Ishikawa (cell line): Measurements from ENCODE around the gene IGF1R.

ENCODE experiments used
- CEBPB ChIP-seq: IDR thresholded peaks from 2 replicates; pipeline ENCODE4 v1.6.1; 2012
- CREB1 ChIP-seq: IDR thresholded peaks from 2 replicates; pipeline ENCODE4 v1.6.1; 2012; ENCODE audit warnings: low read depth
- EGR1 ChIP-seq: IDR thresholded peaks from 2 replicates; pipeline ENCODE4 v1.6.1; 2012
- EP300 ChIP-seq: IDR thresholded peaks from 2 replicates; pipeline ENCODE4 v1.6.1; 2012; ENCODE audit warnings: borderline replicate concordance
- FOXM1 ChIP-seq: IDR thresholded peaks from 2 replicates; pipeline ENCODE4 v1.6.1; 2012; ENCODE audit warnings: low read depth, borderline replicate concordance
- NFIC ChIP-seq: IDR thresholded peaks from 2 replicates; pipeline ENCODE4 v1.6.1; 2012
- RAD21 ChIP-seq: IDR thresholded peaks from 2 replicates; pipeline ENCODE4 v1.6.1; 2012; ENCODE audit warnings: low read depth
- TAF1 ChIP-seq: IDR thresholded peaks from 2 replicates; pipeline ENCODE4 v1.6.1; 2012; ENCODE audit warnings: low read depth, mild to moderate bottlenecking
- TCF12 ChIP-seq: IDR thresholded peaks from 2 replicates; pipeline ENCODE4 v1.6.1; 2012; ENCODE audit warnings: low read depth
- TEAD4 ChIP-seq: IDR thresholded peaks from 2 replicates; pipeline ENCODE4 v1.6.1; 2012
- YY1 ChIP-seq: IDR thresholded peaks from 2 replicates; pipeline ENCODE4 v1.6.1; 2012; ENCODE audit warnings: low read depth
- ZBTB7A ChIP-seq: IDR thresholded peaks from 2 replicates; pipeline ENCODE4 v1.6.1; 2012; ENCODE audit warnings: low read depth
- TF ChIP-seq, protein P1 (sequence below): IDR thresholded peaks from 2 replicates; pipeline ENCODE4 v1.6.1; 2012
- TF ChIP-seq, protein P2 (sequence below): IDR thresholded peaks from 2 replicates; pipeline ENCODE4 v1.6.1; 2012; ENCODE audit warnings: low read depth, mild to moderate bottlenecking
- TF ChIP-seq, protein P3 (sequence below): IDR thresholded peaks from 2 replicates; pipeline ENCODE4 v1.6.1; 2012

The IGF1R gene

DNA sequence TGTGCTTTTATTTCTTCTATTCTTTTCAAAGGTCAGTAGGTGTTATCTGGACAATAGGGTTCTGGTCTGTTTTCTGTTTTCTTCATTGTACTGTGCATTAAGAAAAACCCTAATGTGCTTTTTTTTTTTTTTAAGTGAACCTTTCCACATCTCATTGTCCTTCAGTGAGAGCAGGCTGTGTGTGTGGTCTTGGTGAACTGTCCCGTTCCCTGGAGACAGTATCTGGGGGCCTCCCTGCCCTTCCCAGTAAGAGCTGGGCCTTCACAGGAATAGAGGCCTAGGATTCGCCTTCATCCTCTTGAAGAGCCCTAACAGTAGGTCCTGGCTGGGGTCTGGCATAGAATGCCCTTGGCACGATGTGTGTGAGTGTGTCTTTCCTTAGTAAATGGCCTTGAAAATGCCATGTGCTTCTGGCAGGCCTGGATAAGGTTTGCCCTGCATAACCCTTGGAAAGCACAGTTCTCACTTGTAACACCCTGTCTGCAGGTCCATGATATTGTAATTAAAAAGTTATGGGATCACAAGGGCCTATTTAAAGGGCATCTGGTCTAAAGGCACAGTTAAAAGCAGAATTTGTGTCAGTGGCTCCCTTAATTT, 81.2 kb downstream of the IGF1R start:
- TF ChIP-seq TEAD4 (no peak), EGR1 (no peak)

DNA sequence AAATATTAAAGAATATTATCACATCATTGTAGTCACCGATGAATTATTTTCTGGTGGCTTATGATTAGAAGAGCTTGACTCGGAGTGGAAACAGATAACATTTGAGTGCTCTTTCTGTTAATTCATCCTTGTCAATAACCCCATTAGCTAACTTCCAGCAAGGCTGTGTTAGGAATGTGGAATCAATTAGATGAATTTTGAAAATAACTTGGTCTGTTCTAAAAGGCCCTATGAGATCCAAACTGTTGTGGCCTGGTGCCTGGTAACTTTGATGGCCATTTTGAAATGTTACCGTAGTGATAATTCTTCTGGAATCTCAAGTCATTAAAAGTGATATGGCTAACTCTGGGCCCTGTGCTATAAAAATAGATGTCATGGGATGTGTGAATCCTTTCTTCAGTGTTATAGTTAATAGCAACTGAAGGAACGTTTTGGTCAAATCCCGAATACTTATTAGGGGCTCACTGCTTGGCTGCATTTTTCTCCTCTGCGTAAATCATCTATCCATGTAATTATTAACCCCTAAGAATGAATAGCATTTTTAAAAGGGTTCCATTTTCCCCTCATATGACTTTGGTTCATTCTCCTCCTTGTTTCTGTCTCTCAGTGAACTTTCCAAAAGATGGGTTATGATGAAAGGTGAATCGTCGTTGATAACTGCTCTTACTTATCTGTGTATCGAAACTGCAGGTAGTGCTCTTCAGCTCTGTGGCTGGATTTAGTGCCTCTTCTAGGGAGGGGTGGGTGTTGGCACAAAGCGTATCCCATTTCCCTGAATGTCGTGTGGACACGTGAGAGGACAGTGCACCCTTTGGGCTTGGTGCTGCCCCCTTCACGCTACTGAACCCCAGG, 82.7 kb downstream of the IGF1R start:
- TF ChIP-seq TEAD4 (no peak), FOXM1 (no peak), RAD21 (no peak), TCF12 (no peak), EP300 (no peak), EGR1 (no peak), YY1 (no peak), CREB1 (no peak), NFIC (no peak), TAF1 (no peak), ZBTB7A (no peak), CEBPB (no peak)
- TF ChIP-seq, protein P1, sequence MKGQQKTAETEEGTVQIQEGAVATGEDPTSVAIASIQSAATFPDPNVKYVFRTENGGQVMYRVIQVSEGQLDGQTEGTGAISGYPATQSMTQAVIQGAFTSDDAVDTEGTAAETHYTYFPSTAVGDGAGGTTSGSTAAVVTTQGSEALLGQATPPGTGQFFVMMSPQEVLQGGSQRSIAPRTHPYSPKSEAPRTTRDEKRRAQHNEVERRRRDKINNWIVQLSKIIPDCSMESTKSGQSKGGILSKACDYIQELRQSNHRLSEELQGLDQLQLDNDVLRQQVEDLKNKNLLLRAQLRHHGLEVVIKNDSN, result no peak
- TF ChIP-seq, protein P2, sequence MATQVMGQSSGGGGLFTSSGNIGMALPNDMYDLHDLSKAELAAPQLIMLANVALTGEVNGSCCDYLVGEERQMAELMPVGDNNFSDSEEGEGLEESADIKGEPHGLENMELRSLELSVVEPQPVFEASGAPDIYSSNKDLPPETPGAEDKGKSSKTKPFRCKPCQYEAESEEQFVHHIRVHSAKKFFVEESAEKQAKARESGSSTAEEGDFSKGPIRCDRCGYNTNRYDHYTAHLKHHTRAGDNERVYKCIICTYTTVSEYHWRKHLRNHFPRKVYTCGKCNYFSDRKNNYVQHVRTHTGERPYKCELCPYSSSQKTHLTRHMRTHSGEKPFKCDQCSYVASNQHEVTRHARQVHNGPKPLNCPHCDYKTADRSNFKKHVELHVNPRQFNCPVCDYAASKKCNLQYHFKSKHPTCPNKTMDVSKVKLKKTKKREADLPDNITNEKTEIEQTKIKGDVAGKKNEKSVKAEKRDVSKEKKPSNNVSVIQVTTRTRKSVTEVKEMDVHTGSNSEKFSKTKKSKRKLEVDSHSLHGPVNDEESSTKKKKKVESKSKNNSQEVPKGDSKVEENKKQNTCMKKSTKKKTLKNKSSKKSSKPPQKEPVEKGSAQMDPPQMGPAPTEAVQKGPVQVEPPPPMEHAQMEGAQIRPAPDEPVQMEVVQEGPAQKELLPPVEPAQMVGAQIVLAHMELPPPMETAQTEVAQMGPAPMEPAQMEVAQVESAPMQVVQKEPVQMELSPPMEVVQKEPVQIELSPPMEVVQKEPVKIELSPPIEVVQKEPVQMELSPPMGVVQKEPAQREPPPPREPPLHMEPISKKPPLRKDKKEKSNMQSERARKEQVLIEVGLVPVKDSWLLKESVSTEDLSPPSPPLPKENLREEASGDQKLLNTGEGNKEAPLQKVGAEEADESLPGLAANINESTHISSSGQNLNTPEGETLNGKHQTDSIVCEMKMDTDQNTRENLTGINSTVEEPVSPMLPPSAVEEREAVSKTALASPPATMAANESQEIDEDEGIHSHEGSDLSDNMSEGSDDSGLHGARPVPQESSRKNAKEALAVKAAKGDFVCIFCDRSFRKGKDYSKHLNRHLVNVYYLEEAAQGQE, result no peak
- TF ChIP-seq, protein P3, sequence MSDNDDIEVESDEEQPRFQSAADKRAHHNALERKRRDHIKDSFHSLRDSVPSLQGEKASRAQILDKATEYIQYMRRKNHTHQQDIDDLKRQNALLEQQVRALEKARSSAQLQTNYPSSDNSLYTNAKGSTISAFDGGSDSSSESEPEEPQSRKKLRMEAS, result no peak

DNA sequence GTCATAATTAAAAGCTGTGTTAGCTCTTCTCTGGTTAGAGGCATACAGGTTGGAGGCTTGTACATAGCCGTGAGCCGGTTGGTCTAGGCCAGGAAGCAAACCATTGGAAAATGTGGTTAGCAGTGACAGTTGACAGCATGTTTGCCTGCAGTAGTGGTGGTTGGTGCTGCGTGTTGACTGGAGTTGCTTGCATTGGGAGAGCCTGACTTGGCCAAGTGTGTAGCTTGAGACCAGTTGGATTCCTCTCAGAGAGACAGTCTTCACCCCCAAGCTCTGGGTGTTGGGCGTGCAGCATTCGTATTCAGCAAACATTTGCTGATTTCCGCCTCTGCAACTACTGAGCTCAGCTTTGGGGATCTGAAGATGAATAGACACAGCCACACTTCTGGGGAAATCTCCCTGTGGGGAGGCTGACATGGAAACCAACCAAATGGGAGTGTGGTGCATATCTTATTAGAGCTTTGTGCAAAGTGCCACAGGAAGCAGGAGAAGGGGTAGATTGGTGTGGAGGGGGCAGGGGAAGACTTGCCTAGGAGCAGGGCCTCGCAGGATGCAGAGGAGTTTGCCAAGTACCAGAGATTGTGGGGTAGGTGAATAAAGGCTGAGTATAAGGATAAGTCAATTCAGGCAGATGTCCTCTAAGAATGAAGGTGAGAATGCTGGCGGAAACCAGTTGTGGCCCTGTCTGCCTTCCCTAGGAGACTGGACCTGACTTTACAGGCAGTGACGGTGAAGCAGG, 83.5 kb downstream of the IGF1R start:
- TF ChIP-seq FOXM1 (no peak), TEAD4 (no peak)
- TF ChIP-seq, protein P3, result no peak

DNA sequence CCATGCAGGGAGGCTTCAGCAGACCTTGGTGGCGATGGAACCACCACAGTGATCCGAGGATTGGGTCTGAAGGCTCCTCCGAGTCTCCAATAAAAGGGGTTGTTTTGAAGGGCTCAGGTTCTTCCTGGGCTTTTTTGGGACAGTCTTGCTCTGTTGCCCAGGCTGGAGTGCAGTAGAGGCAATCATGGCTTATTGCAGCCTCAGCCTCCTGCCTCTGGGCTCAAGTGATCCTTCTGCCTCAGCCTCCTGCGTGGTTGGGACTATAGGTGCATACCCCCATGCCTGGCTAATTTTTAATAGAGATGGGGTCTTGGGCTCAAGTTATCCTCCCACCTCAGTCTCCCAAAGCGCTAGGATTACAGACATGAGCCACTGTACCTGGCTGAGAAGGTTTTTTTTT, 84.8 kb downstream of the IGF1R start:
- TF ChIP-seq, protein P3, result no peak
- TF ChIP-seq NFIC, result no peak
- no peak for TF ChIP-seq YY1
- TF ChIP-seq CEBPB, result no peak
- no peak for TF ChIP-seq FOXM1
- no peak for TF ChIP-seq EGR1
- TF ChIP-seq CREB1, result no peak
- no peak for TF ChIP-seq RAD21

DNA sequence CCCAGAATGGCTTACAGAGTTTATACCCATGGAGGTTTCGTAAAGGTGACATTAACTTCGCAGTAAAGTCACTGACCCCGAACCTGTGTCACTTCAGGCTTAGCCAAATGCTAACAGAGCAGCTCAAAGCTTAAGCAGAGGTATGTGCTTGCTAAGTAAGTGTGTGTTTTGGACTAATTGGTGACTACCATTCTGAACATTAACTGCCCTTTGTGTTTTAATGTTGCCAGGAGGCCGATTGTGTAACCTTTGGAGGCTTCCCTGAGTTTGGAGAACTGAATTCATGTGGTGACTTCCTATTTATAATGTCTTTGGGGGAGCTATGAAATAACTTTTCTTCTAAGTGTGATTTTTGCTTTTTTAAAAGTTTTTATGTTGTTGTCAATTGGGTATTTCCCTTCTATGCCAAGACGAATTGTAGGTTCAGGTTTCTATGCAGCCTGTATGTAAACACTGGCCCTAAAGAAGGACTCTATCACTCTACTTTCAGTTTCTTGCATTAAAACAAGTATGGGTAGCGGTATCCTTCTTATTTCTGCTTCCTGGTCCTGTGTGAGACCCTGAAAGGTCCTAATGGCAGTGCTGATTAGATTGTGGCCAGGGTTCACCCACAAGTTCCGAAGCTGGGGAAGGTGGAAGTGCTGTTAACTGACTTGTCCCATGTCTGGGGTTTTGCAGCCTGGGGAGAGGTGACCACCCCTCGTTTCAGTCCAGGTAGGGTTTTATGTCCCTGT, 86.3 kb downstream of the IGF1R start:
- TF ChIP-seq, protein P1, result no peak
- TF ChIP-seq EGR1 (no peak), ZBTB7A (no peak), NFIC (no peak), YY1 (no peak), RAD21 (no peak), CEBPB (no peak), TAF1 (no peak)
- TF ChIP-seq, protein P2, result no peak
- TF ChIP-seq, protein P3, result no peak
